CD4-positive, alpha-beta T cell (primary cell): ENCODE data around the gene FUT6. TPM values are rescaled to one million over a fixed set of nuclear protein-coding genes. Genes with fewer than 3 reads are reported as not detected.
"Not testable (repeated sequence)": the region's sequence is repeated elsewhere in the genome, so short reads cannot be mapped to it uniquely, and the experiment has no call there.

ENCODE experiments used
- ATAC-seq: fragments of 200-7000 bp; cut with Tn5 transposase; one replicate; pipeline ENCODE4 v1.10.0; 2022; ENCODE audit warnings: mild to moderate bottlenecking; ENCODE audit not compliant: poor library complexity
- CTCF ChIA-PET: fragments of 350-600 bp; sonication (Branson Sonifier 250); formaldehyde crosslinking; loops from one replicate; lab custom pipeline; 2021; ENCODE audit warnings: antibody characterized with exemption, inconsistent platforms; lab: Charles Lee
- POLR2A ChIA-PET: fragments of 350-600 bp; sonication (Branson Sonifier 250); formaldehyde crosslinking; loops from one replicate; lab custom pipeline; 2021; ENCODE audit warnings: antibody characterized with exemption, inconsistent platforms; lab: Charles Lee
- DNase-seq, 14 experiments: peaks; one replicate each; pipeline ENCODE4 v3.0.0-alpha.2; 2013 to 2020; ENCODE audit warnings: mixed read lengths in 2 of 14
- H3K27ac ChIP-seq, 2 donors: one replicate each; pipeline versions ENCODE4 v1.5.1 to v1.7.0; 2013; ENCODE audit warnings: low read length in 2 of 2, low read depth in 1 of 2, mild to moderate bottlenecking in 1 of 2
- H3K27me3 ChIP-seq, 2 experiments: 1 replicate in 1 of 2; 2 replicates in 1 of 2; pipeline versions ENCODE4 v1.6.1 to v1.7.0; 2013; ENCODE audit warnings: low read length in 2 of 2, control low read depth in 1 of 2, mild to moderate bottlenecking in 1 of 2, moderate library complexity in 1 of 2; ENCODE audit not compliant: insufficient read depth in 2 of 2, control insufficient read depth in 1 of 2
- H3K36me3 ChIP-seq: one replicate; pipeline ENCODE4 v1.6.1; 2013; ENCODE audit warnings: low read length, control low read depth; ENCODE audit not compliant: insufficient read depth
- H3K4me1 ChIP-seq: one replicate; pipeline ENCODE4 v1.6.1; 2013; ENCODE audit warnings: low read length, control low read depth; ENCODE audit not compliant: insufficient read depth
- H3K4me3 ChIP-seq: one replicate; pipeline ENCODE4 v1.5.1; 2013; ENCODE audit warnings: mild to moderate bottlenecking, low read length, moderate library complexity
- H3K9me3 ChIP-seq, 2 experiments: 1 replicate in 1 of 2; 2 replicates in 1 of 2; pipeline versions ENCODE4 v1.6.1 to v1.7.0; 2013; ENCODE audit warnings: low read length in 2 of 2, mild to moderate bottlenecking in 2 of 2, control low read depth in 1 of 2, moderate library complexity in 1 of 2; ENCODE audit not compliant: control insufficient read depth in 1 of 2, insufficient read depth in 1 of 2
- H3K27ac Mint-ChIP-seq: one replicate; pipeline ENCODE4 v1.8.0; 2020; ENCODE audit warnings: mixed read lengths
- H3K27me3 Mint-ChIP-seq: one replicate; pipeline ENCODE4 v1.8.0; 2021; ENCODE audit warnings: mixed read lengths
- H3K36me3 Mint-ChIP-seq: one replicate; pipeline ENCODE4 v1.8.0; 2021; ENCODE audit warnings: low read depth, mixed read lengths
- H3K4me1 Mint-ChIP-seq: one replicate; pipeline ENCODE4 v1.8.0; 2021; ENCODE audit warnings: low read depth, mixed read lengths
- H3K4me3 Mint-ChIP-seq: one replicate; pipeline ENCODE4 v1.8.0; 2020; ENCODE audit warnings: mild to moderate bottlenecking, mixed read lengths
- H3K9me3 Mint-ChIP-seq: one replicate; pipeline ENCODE4 v1.8.0; 2020; ENCODE audit warnings: mixed read lengths
- CTCF ChIP-seq: fragments of 200-600 bp; IDR thresholded peaks from one replicate; pipeline ENCODE4 v1.8.0; 2022; ENCODE audit warnings: antibody characterized with exemption, mild to moderate bottlenecking
- intact Hi-C, 2 experiments: fragments of 100-400 bp; cut with DNase I in 1 of 2; cut with micrococcal nuclease in 1 of 2; formaldehyde crosslinking; loops; one replicate each; pipeline versions ENCODE4 v1.15.1 to v1.9.0; 2023 to 2025; cut with DNase I, micrococcal nuclease
- total RNA-seq, 174 experiments: library from RNA in 2 of 174; stranded (reverse) in 2 of 174; gene quantifications; one replicate each; pipeline ENCODE4 v1.2.3 and lab custom pipeline; 2021 to 2026

Gene FUT6
- total RNA-seq, 2 experiments from 2014 or later, result 0.17 TPM; not detected in 1

DNA sequence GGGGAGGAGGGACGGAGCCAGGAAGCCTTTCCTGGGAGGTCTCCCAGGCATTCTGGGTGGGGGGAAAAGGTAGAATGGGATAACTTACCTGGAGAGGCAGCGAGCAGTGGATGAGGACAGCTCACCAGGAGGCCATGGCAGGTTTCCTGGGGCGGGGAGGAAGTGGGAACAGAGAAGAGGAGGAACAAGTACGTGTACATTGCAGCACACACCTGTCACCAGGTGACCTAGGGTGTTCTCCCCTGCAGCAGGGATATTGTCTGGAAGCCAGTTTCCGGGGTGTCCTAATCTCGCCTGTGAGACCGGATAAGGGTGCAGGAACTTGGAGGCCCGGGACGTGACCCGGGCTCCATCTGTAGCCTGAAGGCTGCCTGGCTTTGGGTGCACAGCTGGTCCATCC is 11.8 kb upstream of the FUT6 start, which contains the start of gene FUT3:
Gene FUT3, minus strand, starts transcription at position 148 of the 400 bp plus-strand sequence.
- Histone ChIP-seq H3K36me3 (no peaks in the 10 kb centered on the region), H3K4me3 (no peak within 1 kb of the TSS), H3K9me3 (no peaks in the 10 kb centered on the region), H3K27me3 (no peaks in the 10 kb centered on the region), H3K27ac (no peak within 1 kb of the TSS), H3K4me1 (no peaks in the 10 kb centered on the region)
- H3K36me3 Mint-ChIP-seq, result no peaks in the 10 kb centered on the region
- H3K4me1 Mint-ChIP-seq, result no peaks in the 10 kb centered on the region
- no peaks in the 10 kb centered on the region for H3K27me3 Mint-ChIP-seq
- POLR2A ChIA-PET, result no interaction called here
- H3K27ac Mint-ChIP-seq, result no peak within 1 kb of the TSS
- CTCF ChIA-PET, result no interaction called here
- DNase-seq (no peak), ATAC-seq (no peak)
- no peak for TF ChIP-seq CTCF
- no peak within 1 kb of the TSS for H3K4me3 Mint-ChIP-seq
- intact Hi-C loops, result no loop called here
- H3K9me3 Mint-ChIP-seq, result no peaks in the 10 kb centered on the region

DNA sequence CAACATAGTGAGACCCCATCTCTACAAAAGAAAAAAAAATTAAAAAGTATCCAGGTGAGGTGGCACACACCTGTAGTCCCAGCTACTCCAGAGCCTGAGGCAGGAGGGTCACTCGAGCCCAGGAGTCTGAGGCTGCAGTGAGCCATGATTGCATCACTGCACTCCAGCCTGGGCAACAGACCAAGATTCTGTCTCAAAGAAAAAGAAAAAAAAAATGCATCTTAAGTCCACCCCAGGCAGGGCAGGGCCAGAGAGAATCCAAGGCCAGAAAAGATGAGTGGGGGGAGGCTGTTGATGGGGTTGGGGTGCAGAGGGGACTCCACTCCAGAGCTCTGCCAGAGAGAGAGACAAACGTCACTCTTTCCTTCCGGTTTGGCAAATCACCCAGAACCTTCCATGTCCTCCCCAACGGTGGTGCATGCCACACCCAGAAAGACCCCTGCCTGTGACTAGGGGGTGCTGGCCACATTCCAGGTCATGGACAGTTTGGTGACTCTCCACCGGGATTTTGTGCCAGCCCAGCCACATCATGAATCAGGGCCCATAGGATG is 11.3 kb upstream of the FUT6 start:
- ChIA-PET CTCF (no interaction called here), POLR2A (no interaction called here)
- Mint-ChIP-seq H3K4me3 (no peak overlapping the region), H3K27ac (no peak overlapping the region), H3K9me3 (no peaks in the 10 kb centered on the region), H3K27me3 (no peaks in the 10 kb centered on the region), H3K4me1 (no peaks in the 10 kb centered on the region), H3K36me3 (no peaks in the 10 kb centered on the region)
- Histone ChIP-seq H3K4me1 (no peaks in the 10 kb centered on the region), H3K36me3 (no peaks in the 10 kb centered on the region), H3K9me3 (no peaks in the 10 kb centered on the region), H3K4me3 (no peak overlapping the region), H3K27me3 (no peaks in the 10 kb centered on the region), H3K27ac (no peak overlapping the region)
- DNase-seq (no peak), ATAC-seq (no peak)
- TF ChIP-seq CTCF, result no peak
- intact Hi-C loops, result no loop called here

DNA sequence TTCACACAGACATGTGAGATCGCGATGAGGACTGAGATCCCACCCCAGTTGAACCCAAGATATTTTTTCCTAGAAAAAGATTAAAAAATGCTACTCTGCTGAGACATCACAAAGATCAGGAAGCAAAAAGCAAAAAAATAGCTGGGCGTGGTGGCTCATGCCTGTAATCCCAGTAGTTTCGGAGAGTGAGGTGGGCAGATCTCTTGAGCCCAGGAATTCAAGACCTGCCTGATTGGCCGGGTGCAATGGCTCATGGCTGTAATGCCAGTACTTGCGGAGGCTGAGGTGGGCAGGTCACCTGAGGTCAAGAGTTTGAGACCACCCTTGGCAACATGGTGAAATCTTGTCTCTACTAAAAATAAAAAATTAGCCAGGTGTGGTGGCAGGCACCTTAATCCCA is 10.7 kb upstream of the FUT6 start:
- Histone ChIP-seq H3K36me3 (no peaks in the 10 kb centered on the region), H3K27me3 (no peaks in the 10 kb centered on the region), H3K27ac (no peak overlapping the region), H3K9me3 (no peaks in the 10 kb centered on the region), H3K4me1 (no peaks in the 10 kb centered on the region), H3K4me3 (no peak overlapping the region)
- no peaks in the 10 kb centered on the region for H3K27me3 Mint-ChIP-seq
- H3K27ac Mint-ChIP-seq, result no peak overlapping the region
- no peaks in the 10 kb centered on the region for H3K9me3 Mint-ChIP-seq
- ChIA-PET POLR2A (no interaction called here), CTCF (no interaction called here)
- H3K36me3 Mint-ChIP-seq, result no peaks in the 10 kb centered on the region
- intact Hi-C loops, result no loop called here
- no peak overlapping the region for H3K4me3 Mint-ChIP-seq
- TF ChIP-seq CTCF, result no peak
- H3K4me1 Mint-ChIP-seq, result no peaks in the 10 kb centered on the region
- no peak for ATAC-seq
- no peak for DNase-seq

GRCh38 chr19:5848621-5849020 is 9.1 kb upstream of the FUT6 start:
- H3K27me3 ChIP-seq, H3K27ac Mint-ChIP-seq, H3K9me3 Mint-ChIP-seq, H3K36me3 ChIP-seq, H3K36me3 Mint-ChIP-seq, ATAC-seq, intact Hi-C loops, H3K4me3 Mint-ChIP-seq, H3K4me1 Mint-ChIP-seq, H3K27ac ChIP-seq, DNase-seq, H3K4me1 ChIP-seq, H3K9me3 ChIP-seq, H3K27me3 Mint-ChIP-seq, POLR2A ChIA-PET, CTCF ChIA-PET, H3K4me3 ChIP-seq: not testable (repeated sequence)

DNA sequence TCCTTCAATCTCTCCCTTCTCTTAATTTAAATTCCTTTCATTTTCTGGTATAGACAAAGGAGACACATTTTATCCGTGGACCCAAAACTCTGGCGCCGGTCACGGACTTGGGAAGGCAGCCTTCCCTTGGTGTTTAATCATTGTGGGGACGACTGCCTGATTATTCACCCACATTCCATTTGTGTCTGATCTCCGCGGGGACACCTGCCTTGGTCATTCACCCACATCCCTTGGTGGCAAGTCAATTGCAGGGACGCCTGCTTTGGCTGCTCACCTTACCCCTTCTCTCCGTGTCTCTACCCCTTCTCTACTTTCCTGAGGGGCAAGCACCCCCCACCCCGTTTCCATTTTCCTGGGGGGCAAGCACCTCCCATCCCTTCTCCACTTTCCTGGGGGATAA is 8.3 kb upstream of the FUT6 start:
- H3K27me3 Mint-ChIP-seq, H3K4me3 Mint-ChIP-seq, H3K4me1 ChIP-seq, CTCF ChIA-PET, H3K9me3 ChIP-seq, DNase-seq, H3K27ac ChIP-seq, H3K27me3 ChIP-seq, intact Hi-C loops, H3K4me3 ChIP-seq, POLR2A ChIA-PET, H3K9me3 Mint-ChIP-seq, H3K36me3 Mint-ChIP-seq, ATAC-seq, H3K4me1 Mint-ChIP-seq, H3K27ac Mint-ChIP-seq, H3K36me3 ChIP-seq: not testable (repeated sequence)
